Erythroblast (primary cell): ENCODE data around the gene NOL4L.

Experiments
- GATA1 ChIP-seq: IDR thresholded peaks from 2 replicates; pipeline ENCODE4 v1.6.1; 2011; ENCODE audit warnings: low read depth, mild to moderate bottlenecking, control low read depth, low read length, moderate library complexity
- POLR2A ChIP-seq: IDR thresholded peaks from 2 replicates; pipeline ENCODE4 v1.6.1; 2011; ENCODE audit warnings: mild to moderate bottlenecking, low read length

DNA sequence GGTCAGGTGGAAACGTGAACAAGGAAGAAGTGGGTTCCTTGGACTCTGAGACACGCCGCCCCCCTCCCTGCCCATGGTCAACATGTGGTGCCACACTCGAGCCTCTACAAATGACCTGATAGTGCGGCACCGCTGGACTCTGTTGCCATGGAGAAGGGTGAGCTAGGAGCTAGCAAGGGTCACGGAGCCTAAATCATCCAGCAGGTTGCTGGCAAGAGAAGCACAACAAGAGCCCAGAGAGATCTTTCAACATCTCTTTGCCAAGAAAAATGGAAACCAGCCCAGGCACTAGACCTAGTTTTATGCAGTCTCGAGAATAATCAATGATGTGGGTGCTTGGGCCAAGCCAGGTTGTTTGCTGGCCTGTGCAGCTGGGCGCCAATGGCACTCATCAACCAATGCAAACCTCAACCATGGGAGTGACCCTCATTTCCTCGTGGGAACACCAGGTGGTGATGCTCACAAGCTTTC, 69.5 kb downstream of the NOL4L start:
- no peak for TF ChIP-seq POLR2A
- no peak for TF ChIP-seq GATA1
